NCI-H2196 (cell line): ENCODE results near the gene SETD3.

Experiments
- DNase-seq: peaks from one replicate; lab custom pipeline; 2025; ENCODE audit not compliant: unreplicated experiment; lab: John Stamatoyannopoulos, UW

Gene SETD3

DNA sequence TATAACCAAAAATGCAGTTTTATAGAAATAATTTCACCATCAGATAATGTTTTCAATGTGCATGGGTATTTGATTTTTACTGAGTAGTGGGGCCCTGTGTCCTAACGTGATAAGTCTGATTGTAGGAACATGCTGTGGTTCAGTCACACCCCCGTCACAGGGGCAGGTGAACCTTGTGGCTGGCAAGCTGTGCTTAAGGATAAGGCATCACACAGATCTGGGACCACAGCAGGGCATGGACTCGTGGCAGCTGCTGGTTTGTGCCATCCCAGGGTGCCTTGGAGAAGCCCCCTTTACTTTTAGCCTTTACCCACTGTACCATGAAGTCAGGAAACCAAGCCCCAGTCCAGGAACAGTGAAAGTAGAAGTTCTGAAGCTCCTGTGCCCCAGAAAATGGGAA is 17.2 kb upstream of the SETD3 start:
- no peak for DNase-seq

DNA sequence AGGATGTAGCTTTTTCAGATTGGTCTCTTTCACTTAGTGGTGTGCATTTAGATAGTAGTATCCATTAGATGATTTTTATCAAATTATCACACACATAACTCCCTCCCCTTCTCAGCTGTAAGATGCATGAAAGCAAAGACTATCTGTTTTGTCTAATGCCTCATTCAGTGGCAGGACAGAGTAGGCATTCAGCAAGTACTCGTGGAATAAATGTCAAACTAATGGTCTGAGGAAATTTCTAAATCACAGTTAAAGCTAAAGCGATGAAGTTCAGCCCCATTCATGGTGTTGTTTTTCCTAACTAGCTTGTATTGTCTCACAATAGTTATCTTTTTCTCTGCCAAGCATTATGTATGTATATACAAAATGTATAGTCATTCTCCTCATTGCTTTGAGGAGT is 16.7 kb upstream of the SETD3 start:
- DNase-seq = no peak

DNA sequence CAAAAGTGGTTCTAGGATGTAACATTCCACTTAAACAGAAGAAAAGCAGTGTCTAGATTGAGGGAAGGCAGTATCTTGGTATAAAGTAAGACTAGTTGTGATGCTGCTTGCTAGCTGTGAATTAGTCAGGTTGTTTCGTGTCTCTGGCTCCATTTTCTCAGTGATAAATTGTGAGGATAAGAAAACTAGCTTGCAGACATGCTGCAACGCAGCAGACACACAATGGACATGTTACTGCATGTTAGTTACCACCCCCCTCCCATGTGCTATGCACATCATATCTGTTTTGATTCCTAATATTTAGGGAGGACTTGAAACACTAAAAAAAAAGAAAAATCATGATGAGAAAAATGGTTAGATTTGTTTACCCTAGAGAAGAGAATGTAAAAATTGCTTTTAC is 3.4 kb upstream of the SETD3 start:
- no peak for DNase-seq

DNA sequence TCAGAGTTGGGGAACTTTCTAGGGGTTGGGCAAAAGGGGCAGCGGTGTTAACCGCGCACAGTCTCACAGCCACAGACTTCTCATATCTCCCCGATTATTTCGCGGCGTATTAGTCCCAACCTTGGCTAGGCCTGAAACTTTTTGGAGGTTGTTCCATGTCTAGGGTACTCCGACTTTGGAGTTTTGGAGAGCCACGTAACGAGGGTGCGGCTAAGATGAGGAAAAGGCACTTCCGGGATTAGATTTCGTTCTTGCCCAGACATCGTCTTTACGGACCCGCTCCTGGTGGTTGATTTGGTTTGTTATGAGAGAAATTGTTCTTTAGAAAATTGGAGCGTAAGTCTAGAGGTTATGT is 1.1 kb upstream of the SETD3 start:
- DNase-seq = no peak

DNA sequence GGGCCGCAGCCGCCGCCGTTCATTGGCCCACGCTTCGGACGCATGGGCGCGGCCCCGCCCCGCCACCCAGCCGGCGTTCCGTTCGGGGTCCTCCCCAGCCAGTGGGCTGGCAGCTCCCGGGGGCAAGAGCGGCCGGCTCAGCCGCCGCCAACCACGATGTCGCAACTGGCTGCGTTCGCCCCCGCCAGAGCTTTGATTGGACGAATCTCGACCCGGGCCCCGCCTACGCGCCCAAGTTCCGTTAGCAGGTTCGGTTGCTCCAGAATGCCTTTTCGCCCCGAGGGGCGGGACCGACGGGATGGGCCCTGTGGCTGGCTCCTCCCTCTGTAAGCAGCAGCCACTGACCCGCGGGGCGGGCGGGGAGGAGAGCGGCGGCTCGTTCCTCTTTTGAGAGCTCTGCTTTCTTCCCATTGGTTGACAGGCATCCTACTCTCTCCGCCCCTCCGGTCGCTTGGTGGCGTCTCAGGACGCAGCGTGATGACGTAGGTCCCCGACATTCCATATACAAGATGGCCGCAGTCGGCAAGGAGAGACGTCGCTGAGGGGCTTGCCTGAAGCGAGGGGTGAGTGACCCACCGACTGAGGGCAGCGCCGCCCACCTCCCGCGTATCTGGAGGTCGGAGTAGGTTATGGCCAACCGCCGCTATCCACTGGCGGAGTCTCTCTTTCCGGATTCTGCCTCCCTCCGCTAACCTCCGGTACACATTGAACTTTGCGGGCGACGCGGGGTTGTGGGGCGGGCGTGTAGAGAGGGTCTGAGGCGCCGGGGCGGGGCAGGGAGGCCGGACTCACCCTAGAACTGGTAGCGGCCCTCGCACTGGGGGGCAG is 472 bp upstream of the SETD3 start, which contains the start of gene CCNK:
TSS of gene CCNK (plus strand) at position 493 of the 828 bp plus-strand sequence. CDS start 11,269 bp downstream, outside the sequence.
- DNase-seq = peak; percentile 94

DNA sequence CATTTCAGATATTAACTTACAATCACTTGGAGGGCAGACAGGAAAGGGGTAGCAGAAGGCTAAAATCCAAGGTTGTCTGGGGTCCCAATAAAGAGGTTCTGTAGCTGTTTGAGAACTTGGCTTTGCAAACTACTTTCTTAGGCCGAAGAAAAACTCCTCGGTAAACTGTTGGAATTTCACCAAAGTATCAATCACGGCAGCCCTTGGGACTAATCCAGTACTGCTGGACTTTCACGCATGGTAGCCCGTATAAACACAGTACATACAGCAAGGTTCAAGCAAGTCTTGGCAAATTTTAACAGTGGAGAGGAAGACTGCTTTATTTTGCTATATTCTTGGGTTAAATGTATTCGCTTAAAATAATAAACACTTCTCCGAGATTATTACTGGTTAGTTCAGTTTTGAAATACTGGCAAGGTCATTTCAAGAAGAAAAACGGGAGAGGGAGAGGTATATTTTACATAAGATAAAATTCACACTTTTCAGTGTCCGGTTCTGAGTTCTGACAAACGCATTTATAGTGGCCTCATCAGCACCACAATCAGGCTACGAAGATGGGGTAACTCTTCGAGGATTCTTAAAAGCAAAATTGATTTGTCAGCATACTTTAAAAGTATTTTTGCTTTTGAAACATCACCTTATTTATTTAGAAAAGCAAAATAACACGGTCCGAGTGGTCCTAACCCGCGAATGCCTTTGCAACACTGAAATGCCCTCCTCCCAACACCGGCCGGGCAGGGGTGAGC is 1.3 kb downstream of the SETD3 start:
- no peak for DNase-seq

DNA sequence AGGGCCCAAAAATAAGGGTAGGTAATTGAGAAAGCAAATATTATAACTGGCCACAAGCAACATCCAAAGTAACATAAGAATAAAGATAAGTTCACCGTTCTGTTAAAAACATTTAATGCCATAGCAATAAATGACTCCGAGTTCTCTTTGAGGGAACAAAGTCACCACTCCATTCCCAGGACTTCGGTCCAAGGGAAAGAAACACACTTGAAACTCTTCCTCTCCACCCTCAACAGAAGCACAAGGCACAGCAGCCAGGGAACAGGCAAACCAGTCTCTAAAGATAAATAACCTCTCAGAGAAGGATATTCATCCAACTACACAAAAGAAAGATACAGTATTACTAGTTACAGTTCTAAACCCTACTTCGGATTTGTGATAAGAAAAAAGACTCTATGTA is 2.5 kb downstream of the SETD3 start:
- DNase-seq = no peak

DNA sequence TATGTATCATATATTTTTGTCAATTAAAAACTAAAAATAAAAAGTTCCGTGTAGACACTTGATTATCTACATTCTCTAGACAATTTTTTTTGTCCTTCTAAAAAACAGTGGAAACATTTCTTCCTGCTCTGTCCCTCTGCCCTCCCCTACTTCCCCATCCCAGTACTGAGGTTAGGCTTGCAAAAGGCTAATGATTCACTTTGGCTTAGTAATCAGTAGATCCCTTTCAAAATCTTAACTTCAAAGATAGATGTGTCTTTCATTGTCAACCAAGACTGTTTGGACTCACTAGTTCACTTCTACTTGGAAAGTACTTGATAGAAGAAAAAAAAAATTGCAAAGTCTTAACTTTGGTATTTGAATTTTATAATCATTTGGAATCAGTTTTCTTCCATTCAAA is 3.8 kb downstream of the SETD3 start:
- no peak for DNase-seq

DNA sequence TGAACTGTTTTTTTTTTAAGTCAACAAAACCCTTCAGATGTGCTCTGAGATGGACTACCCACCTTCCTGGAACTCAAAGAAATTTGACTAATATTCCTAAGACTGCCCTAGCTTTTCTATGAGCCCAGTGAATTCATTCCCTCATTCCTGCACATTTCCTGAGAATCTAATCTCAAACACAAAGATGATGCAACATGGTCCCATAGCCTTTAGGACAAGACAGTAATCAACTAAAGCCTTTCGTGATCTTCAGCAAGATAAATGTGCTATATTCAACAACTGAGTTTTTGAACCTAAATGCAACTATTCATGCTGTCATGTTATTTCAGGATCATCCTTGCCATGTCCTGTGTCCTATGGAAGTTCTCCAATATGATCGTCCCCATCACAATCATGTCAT is 5.0 kb downstream of the SETD3 start:
- DNase-seq = no peak

DNA sequence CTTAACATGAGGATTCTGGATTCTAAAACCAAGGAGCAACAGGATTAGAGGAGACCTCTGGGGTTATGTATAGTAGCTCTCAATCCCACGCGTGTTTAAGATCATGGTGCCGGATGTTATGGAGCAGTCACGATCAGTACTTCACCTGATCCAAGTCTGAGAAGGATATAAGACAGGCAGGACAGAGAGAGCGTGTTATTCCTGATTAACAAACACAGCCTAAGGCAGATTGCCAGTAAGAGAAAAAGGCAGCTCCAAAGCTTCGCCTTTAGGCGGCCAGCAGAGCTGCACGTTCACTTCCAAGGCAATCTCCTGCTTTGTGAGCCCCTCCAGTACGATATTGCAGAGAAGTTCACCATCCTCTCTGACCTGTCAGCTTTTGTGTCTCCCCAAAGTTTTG is 5.5 kb downstream of the SETD3 start:
- DNase-seq = no peak

DNA sequence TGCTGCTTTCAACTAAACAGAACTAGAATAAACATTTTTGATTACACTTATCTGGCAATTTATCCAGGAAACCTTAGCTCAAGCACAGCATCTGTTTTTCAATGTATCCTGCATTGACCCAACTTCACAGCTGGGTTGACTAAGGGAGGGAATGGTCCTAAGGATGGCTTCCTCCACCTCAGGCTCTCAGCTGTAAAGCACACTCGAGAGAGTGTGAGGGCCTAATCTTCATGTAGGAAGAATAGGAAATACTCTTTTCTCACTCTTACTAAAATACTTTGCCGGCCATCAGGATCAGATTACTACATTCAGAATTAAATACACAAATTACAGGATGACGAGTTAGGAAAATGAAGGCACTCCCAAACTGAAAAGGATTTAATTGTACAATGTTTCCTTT is 7.2 kb downstream of the SETD3 start:
- no peak for DNase-seq

DNA sequence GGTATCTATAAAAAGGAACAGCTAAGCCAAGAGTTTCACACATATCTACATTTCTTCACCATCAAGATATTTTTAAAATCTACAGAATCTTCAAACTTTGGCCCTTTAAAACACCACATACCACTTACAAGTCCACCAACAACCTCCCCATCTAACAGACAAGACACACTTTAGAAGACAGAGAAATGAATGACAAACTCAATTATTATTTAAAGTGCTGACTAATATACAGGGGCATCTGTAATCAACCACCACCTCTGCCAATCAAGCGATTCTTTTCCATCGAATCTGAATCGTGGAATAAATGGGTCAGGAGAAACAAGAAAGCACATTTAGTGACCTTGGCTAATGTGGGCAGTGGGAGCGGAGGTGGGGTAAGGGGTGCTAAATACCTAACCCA is 7.7 kb downstream of the SETD3 start:
- DNase-seq = no peak

DNA sequence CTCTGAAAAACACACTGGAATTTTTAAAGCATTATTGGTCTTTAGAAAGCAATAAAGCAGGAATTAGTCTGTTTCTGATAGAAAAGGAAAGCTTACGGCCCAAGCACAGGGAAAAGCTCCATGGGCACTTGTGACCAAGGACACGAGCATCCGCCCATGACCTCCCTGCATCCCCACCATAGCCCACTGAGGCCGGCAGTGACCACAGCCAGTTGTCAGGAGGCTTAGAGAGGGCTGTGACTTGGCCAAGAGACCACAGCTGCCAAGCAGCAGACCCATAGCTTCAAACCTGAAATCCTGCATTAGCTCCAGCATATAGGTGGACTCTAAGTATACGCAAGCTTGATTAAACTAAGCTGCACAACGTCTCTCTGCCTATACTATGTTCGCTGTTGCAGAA is 8.9 kb downstream of the SETD3 start:
- DNase-seq = no peak

DNA sequence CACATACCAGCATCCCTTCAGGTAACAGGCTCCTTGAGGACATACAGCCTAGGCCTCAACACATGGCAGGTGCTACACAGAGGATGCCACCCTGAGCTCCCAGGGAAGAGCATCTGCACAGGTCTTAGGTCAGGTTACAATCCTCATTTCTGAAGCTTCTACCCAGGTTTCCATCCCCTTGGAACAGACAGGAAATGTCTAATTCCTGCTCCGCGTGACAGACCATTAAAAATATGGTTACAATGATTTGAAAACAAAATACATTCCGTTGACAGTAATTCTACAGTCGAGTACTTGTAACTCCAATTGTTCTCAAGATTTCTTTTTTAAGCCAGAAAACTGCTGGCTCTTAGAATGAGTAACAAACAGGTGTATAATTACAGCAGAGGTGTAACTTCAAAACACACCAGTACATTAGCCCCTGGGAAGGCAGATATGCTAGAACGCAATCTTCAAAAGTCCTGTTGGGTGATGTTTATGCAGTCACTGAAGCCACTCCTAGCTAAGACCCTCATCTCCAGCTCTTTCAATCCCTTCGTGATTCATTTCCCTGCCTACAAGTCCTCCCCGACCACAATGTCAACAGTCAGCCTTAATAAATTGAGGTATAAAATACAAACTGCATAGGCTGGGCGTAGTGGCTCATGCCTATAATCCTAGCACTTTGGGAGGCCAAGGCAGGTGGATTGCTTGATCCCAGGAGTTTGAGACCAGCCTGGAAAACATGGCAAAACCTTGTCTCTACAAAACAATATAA is 11.6 kb downstream of the SETD3 start:
- no peak for DNase-seq

DNA sequence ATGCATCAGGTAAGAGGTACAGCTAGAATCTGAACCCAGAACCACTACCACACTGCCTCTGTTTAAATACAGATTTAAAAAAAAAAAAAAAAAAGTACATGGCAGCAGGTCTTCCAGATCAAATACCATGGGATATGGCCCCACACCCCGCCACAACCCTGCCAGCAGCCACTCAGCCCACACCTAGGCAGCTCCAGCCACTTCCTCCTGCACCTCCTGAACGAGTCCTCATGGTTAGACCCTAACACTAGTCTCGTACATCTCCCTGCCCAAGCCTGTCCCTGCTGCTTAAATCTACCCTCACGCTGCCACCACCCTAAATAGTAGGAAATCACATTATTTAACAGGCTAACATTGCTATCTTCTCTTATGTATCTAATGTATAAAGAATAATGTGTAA is 12.6 kb downstream of the SETD3 start:
- no peak for DNase-seq

DNA sequence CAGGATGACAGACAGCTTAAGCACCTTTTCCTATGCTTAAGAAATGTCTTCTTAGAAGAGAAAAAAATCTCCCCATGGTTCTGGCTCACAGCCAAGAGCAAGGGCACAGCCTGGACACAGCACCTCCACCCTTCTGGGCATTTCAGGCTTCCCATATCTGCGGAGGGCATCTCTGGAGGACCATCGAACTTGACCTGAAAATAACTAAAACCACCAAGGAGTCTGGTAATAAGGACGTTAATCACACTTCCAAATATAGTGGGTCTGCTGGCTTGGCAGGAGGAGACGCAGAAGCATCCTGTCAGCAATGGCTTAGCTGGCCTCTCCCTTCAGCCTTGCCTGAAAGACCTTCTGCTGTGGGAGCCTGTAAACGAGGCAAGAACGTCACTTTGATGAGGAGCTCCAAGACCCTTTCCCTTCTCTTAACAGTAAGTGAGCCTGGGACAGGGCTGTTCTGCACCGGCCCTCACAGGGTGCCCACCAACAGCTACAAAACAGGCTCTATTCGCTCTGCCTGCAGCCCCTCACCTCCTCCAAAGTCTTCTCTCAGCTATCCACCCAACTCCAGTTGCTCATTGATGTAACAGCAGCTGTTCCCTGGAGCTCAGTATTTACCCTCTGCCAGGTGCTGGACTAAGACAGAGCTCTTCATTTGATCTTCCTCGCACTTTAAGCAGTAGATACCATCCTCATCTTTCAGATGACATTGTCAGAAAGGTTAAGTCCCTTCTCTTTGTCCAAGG is 13.2 kb downstream of the SETD3 start:
- DNase-seq = no peak

DNA sequence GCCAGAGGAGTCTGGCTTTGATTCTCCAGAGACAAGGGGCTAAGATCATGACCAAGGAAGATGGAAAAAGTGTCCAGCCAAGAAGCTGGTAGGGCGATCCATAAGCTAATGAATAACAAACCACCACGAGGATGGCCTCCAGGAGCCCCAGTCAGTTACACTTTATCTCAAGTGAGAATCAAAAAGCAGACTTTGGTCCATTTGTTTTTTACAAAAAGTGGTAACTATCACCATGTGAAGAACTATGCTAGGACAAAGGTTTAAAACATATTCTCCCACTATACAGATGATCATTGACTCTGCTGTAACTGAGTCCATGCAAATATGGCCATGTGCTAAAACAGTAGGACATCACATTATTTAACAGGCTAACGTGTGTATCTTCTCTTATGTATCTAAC is 13.9 kb downstream of the SETD3 start:
- DNase-seq = no peak

DNA sequence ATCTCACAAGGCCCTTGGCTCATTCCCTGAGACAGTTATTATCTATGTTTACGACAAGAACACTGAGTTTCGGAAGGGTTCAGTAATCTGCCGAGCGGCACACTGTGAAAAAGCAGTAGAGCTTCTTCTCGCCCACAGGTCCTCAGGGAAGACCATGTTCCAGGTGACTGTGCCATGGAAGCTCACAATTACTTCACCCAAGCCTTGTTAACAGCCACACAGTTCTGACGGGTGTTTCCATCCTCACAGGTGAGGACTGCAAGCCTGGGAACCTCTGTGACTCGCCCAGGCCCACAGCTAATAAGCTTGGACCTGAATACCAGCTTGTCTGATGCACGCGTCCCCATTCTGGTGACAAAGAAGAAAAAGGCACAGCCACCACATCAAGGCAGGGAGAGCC is 15.4 kb downstream of the SETD3 start:
- DNase-seq = no peak

DNA sequence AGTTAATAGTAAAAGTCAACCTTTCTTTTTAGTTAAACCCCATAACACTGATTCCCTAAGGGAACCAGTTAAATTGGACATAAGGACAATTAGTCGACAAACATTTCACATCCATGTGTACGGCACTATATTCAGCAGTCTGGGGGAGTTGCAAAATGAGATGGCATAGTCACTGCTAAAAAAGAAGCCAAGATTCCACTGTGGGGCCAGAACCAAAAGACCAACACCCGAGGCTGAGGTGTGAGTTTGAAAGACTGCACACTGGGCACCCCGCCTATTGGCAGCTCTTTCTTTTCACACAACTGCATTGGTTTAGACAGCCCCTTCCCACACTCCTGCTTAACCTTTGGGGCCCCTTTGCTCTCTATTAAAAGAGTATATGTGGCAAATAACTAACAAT is 16.7 kb downstream of the SETD3 start:
- no peak for DNase-seq

DNA sequence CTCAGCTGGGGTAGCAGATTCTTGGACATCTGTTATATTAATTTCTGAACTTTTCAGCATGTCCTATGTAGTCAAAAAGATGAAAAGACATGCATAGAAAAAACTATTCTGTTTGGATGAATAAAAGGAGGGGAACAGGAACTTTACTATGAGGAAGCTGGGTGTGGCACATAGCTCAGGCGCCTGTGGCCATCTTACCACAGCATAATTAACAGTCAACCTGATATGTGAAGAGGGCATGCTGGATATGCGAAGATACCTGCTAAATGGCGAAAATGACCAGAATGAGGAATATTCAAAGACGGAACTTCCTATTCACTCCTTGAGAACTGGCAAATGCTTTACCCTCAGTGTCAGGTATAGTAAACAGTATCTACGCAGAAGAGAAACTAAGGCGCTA is 18.4 kb downstream of the SETD3 start:
- DNase-seq = no peak

DNA sequence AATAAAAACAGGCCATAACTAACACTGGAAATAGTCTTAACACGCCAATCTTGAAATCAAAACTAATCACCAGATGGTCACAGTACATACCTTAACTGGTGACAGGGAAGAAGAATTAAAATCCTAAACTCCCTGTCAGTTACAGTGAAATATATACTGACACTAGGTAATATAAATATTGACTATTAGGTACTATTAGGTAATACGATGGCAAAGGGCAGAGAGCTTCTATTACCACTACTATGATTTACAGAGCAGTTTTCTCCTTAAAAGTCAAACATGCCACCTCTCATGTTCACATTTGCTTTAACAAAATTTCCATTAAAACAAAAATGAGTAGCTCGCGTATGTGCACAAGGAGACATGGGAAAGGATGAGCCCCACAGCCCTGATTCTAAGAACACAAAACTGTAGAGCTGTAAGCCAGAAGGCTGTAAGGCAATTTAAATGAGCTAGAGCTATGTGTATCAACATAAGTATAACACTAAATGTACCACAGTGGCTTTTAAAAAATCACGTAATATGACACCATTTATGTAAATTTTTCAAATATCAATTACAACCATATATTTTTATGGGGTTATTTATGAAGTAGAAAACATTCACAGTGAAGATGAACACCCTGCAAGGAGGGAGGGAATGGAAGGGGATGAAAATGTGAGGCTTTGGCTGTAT is 19.1 kb downstream of the SETD3 start:
- no peak for DNase-seq
